Placental pericyte (primary cell): ENCODE measurements around the gene C8A. TPM values are rescaled to one million over a fixed set of nuclear protein-coding genes. Genes with fewer than 3 reads are reported as not detected.

Experiments used
- total RNA-seq: library from RNA; depleted of rRNA; stranded (reverse); fragments of >200 nt; gene quantifications from 2 replicates; pipeline ENCODE4 v1.2.3, GENCODE V29; 2012

The C8A gene
- not detected in 2 replicates for total RNA-seq

GRCh38 chr1:56854521-56855099 lies at the start of gene C8A:
Gene C8A, plus strand, starts transcription at chr1:56854797. Its CDS starts 105 bp downstream, at chr1:56854902.

GRCh38 chr1:56819387-56819899 lies 35.2 kb upstream of the C8A start, which contains the start of gene FYB2:
Gene FYB2, minus strand, starts transcription at chr1:56819404. Its CDS starts 114 bp downstream, at chr1:56819290.

GRCh38 chr1:56965916-56966697 lies 111.5 kb downstream of the C8A start, which contains the start of gene C8B:
Gene C8B, minus strand, starts transcription at chr1:56966015. Its CDS starts 67 bp downstream, at chr1:56965948.

Other genes with a start within 250 kb of the C8A start
- gene PRKAA2, start 209.5 kb upstream of the C8A start, total RNA-seq: 0.22 and 0.43 TPM in 2 replicates
- not detected in 2 replicates for gene FYB2, start 35.4 kb upstream of the C8A start, total RNA-seq
- not detected in 2 replicates for gene C8B, start 111.2 kb downstream of the C8A start, total RNA-seq